HK-2 (cell line): ENCODE measurements around the gene MMS19.

Experiments
- DNase-seq: peaks from one replicate; pipeline ENCODE4 v3.0.0-alpha.2; 2018; ENCODE audit not compliant: unreplicated experiment

The MMS19 gene

DNA sequence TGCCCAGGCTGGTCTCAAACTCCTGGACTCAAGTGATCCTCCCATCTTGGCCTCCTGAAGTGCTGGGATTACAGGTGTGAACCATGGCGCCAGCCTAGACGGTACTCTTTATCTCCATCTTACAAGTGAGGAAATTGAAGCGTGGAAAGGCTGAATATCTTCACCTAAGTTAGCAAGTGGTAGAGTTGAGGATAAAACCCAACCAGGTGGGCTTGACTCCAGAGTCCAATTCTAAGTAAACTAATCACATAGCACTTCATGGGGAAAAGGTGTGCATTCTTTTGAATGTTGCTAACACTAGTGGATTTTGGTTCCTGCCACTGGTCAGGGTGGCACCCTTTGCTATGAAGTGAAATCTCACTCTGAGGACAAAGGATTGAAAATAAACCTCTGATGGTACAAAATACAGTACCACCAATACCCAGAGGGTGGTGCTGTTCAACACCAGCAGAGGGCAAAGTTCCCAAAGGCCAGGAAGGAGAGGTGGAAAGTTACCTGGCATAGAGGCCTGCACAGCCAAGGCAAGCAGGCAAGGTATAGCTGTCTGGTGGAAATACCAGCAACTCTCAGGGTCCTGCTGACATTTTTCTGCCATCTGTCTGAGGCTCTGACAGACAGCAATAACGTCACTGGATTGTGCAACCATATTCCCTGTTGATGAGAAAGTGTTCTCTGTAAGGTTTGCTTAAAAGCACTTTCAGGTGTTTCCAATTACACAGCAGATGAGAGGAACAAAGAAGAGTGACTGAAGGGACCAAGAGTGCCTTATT is 34.7 kb downstream of the MMS19 start:
- peak; percentile 56 for DNase-seq

DNA sequence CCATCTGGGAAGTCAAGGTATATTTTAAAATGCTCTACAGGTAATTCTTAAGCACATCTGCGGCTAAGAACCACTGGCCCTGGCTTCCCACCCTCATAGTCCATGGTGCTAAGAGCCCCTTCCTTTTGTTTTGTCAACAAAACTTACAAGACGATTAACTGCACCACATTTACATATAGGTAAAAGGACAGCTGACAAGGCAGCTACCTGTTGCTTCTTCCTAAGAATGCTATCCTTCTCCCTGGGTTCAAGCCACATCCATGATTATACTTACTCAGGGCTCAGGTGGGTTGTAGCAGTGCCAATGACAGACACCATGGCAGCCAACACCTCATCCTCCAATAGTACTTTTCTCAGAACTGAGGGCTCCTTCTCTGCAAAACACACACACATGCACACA is 35.9 kb downstream of the MMS19 start:
- DNase-seq: no peak

DNA sequence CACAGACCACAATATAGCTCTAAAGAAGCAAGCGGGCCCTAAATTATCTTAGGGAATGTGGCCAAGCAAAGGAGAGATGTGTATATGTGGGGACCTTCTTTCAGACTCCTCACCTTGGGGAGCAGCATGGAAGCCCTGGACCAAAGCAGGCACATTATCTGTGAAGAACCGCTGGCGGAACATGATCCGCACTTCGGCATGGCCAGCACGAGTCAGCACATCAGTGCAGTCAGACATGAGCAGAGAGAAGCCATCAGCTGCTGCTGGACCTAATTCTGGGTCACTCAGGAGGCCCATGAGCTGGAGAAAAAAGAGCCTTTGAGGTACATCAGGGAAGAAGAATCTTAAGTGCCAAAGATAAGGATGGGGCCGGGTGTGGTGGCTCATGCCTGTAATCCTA is 38.3 kb downstream of the MMS19 start:
- DNase-seq: no peak

DNA sequence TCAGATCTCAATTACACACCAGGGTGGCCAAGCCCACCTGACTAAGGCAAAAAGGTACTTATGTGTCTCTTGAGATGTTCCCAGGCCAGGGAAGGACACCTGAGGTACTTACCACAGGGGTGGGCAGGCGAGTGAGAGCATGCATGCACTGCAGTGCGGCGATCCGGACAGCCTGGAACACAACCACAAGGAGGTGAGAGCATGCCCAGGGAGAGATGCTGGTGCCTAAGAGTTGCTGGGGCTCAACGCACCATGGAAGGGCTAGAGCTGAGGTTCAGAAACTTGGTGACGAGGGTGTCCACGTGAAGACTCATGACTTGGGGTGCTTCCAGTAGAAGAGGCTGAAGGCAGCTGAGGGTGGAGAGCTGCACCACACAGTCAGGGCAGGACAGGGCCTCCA is 39.1 kb downstream of the MMS19 start:
- no peak for DNase-seq

DNA sequence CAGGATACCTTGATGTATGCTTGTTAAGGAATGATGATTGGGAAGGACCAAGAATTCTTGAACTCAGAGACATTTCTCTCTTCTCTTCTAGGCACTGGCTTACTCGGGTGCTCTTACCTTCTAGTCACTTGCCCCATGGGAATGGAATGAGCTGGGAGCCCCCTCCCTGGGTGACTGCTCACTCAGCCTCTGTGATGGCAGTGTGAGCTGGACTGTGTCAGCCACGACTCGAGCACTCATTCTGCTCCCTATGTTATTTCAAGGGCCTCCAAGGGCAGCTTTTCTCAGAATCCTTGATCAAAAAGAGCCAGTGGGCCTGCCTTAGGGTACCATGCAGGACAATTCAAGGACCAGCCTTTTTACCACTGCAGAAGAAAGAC is 41.5 kb downstream of the MMS19 start:
- no peak for DNase-seq

DNA sequence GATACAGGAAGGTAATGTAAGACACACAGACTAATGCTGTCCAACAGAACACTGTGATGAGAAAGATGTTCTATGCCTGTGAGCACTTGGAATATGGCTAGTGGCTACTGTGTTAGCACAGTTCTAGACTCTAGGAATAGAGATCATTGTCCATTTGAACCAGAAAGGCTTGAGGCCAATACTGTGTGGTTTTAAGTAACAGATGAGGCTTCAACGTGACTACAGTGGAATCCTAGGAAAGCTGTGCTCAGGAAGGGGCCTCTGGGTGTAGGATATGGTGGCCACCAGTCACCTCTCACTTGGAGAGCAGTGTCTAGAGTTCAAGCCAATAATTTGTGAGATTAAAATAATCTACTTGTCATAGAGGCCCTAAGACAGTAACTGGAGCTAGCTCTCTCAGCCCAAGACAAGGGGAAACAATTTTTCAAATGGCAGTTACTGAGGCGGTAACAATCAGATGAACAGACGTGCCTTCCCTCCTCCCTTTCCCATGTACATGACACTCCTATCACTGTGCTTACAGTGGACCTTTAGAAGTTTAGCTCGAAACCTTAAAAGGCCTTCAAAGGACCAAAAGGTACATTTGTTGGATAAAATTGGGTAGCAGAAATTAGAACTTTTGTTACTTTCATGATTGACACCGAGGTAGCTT is 42.1 kb downstream of the MMS19 start:
- DNase-seq: no peak

DNA sequence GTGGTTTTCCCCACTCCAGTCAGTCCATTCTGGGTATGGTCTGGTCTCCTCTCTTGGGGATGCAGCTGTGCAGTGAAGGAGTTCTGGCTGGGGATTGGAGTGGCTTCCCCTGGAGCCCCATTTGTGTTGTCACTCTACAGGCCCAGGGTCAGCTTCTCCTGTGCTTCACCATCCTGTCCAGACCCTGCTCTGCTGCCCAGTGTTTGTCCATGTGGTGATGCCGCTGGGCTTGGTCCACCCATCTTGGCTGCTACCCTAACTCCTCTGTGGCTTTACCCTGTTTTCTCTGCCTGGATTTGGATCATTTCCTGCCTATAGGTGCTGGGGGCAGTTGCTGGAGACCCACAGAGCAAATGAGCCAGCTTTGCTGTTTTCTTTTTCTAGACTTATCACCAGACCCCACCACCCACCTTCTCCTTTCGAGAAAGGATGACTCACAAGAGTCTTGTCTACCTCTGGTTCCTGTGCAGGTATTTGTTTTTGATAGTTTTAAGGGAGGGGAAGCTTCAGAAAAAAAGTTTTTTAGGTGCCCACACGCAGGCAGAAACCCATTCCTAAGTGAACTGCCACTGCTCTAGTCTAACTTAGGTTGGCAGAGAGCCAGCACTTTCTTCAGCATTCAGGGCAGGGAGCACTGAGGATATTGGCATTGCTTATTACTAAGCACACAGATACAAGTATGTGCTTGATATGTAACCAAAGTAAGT is 43.7 kb downstream of the MMS19 start:
- no peak for DNase-seq

DNA sequence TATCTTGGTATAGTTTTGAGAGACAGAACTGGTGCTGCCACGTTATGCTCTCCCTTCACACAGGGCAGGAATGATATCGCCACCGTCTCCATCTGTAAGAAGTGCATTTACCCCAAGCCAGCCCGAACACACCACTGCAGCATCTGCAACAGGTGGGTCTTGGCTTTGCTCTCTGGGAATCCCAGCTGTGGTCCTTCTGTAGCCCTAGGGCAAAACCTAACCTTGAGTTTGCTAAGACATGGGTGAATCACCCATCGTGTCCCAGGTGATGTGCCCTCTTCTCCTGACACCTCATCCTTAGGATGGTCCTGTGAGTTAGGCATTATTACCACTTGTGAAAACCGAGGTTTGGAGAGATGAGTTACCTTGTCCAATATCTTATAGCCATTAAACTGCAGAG is 45.9 kb downstream of the MMS19 start:
- DNase-seq: no peak

DNA sequence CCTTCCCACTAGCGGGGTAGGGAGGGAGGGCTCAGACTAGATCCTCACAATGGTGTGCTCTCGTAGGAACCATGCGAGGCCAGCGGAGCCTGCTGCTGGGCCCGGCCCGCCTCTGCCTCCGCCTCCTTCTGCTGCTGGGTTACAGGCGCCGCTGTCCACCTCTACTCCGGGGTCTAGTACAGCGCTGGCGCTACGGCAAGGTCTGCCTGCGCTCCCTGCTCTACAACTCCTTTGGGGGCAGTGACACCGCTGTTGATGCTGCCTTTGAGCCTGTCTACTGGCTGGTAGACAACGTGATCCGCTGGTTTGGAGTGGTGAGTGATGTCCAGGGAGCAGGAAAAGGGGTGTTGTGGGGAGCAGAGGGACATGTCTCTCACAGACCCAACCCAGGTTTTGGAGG is 46.6 kb downstream of the MMS19 start:
- DNase-seq: no peak

DNA sequence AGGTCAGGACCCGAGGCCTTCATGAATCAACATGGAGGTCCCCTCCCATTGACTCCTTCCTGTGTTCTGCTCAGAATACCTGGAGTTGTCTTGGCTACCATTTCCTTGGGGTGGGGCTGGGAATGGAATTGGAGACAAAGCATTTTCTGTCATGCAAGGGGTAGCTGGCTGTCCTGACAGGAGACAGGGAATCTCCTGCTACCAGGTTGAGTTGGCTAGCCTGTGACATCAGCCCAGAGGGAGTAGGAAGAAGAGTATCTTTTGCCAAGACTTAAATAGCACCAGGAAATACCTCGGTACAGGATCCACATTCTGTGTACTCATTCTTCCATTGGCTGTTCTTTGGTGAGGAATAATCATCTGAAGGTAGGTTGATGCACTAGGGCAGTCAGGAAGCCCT is 47.4 kb downstream of the MMS19 start:
- no peak for DNase-seq

DNA sequence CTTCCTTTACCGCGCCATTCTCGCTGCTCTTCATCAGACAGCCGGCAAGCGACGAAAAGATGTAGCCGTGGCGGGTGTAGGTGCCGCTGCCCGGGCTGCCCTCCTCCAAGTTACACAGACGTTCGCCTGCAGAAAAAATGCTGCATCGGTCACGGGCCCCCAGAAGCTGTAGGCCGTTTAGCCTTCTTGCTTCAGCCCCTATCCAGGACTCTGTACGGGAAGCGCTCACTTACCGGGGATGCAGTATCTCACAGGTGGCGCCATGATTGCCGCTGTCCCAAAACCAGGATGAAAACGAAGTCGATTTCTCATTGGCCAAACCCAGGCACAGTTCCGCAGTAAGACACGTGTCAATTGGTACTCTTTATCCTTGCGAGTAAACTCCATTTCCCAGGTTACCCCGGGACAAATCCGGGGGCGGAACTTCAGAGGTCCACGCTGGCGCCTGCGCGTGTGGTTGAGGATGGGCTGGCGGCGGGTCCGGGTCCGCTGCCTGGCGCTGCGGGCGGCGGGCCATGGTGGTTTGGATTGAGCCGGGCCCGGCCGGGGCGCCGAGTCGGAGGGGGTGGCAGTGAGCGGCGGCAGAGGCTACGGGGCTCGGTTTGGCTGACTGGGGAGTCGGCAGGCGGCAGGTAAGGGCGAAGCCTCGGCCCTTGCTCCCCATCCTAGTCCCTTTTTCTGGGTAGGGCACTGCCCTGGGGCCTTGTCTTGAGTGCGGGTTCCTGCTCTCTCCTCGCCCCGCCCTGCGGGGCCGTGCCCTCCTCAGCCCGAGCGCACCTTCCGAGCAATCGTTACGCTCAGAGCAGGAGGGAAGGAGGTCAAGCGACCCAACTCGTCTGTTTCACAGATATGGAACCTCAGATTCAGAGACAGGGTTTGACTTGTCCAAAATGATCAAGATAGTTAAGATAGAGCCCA is 52.2 kb downstream of the MMS19 start, which contains the start of the genes EXOSC1 and ZDHHC16:
Gene EXOSC1 (minus strand): TSS at position 285 of the 918 bp plus-strand sequence. CDS start 21 bp downstream, at position 264.
Gene ZDHHC16 (plus strand): TSS at position 454 of the 918 bp plus-strand sequence. CDS start 5,501 bp downstream, outside the sequence.
- DNase-seq: peak; percentile 96

DNA sequence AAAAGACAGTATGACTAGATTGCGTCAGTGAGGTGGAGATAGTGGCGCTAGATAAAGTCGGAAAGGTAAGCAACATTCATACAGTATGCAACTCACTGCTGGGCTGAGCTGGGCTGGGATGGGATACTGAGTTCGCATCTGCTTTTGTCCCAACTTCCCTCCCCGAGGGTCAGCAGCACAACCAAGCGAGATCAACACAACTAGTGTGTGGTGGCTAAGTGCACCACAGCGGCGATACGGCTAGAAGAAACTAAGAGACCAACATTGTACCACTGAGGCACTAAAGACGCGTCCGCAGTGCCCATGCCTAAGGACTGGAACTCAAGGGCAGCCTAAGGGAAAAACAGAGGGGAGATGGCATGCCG is 52.9 kb downstream of the MMS19 start:
- no peak for DNase-seq

DNA sequence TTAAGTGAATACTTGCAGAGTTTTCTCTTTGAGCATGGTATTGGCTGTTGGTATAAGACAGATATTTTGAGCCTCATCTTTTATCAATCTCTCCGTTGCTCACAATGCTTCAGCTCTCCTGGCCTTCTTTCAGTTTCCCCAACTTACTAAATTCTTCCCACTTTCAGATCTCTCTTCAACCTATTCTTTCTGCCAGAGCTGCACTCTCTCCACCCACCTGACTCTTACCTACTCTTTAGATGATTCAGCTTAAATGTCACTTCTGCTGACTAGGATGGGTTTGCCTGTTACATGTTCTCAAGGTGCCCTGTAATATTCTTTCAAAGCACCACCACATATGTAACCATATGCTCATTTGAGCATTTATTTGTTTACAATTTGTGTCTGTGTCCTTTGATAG is 54.0 kb downstream of the MMS19 start:
- no peak for DNase-seq

DNA sequence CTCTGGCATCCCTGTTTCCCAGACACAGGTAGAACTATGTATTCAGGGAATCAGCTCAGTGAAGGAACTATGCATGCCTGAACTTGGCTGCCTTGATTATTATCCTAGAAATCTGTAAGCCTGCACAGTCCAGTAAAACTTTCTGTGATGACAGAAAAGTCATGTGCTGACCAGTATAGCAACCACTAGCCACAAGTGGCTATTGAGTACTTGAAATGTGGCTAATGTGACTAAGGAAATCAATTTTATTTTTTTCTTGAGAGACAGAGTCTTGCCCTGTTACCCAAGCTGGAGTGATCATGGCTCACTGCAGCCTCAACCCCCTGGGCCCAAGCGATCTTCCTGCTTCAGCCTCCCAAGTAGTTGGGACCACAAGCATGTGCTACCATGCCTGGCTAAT is 55.9 kb downstream of the MMS19 start:
- DNase-seq: peak; percentile 67

DNA sequence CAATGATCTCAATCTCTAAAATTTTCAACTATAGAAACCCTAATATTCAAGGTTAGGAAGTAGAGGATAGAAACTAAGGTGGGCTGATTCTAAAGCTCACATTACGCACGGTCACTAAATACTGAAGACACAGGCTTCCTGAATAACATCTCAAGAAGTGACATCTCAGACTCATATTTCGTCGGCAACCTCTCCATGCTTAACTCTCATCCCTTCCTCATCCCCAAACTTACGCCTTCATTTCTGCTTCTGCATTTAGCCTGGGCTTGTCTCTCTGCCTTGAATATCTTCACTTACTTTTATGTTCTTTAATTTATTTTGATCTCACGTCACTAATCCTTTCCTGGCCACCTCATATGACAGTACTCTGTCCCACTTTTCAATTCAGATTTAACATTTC is 63.0 kb downstream of the MMS19 start:
- no peak for DNase-seq

DNA sequence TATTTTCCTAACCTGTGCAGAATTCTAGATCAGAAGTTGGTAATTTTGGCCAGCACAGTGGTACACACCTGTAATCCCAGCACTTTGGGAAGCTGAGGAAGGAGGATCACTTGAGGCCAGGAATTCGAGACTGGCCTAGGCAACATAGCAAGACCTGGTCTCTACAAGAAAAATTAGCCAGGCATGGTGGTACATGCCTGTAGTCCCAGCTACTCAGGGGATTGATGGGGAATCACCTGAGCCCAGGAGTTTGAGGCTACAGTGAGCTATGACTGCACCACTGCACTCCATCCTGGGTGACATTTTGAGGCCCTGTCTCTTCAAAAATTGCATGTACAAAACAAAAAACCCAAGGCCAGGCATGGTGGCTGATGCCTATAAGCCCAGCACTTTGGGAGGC is 63.7 kb downstream of the MMS19 start:
- DNase-seq: no peak

DNA sequence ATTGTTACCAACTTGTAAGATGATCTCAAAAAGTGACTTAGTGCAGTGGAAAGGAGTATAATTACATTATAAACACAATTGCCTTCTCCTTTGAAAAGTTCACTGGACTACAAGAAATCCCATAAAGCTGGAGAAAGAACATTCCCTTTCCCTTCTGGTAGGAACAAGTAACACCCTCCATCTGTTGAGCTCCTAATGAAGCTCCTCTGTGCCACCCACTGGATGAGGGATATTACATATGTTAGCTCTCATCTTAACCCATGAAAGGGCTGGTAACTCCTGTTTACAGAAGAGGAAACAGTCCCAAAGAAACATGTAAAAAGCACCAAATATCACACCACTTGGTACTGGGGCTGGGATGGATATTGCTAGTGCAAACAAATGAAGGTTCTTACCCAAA is 64.2 kb downstream of the MMS19 start:
- no peak for DNase-seq

DNA sequence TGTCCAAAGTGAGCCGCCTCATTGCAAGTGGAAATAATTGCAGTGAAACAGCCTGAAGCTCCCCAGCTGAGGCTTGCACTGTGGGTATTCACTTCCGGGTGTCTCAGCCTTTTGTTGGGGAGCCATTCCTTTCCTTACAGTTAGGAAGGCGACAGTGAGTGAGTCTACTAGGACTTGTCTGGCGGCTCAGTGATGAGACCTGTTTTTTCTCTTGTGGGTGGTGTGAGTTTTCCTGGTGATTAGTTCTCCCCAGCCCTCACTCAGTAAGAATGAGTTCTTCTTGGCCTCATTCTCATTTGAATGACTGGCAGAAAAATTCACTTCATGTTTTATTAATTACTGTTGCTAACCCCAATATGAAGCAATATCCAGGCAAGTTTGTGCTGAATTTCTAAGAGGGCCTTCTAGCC is 69.6 kb downstream of the MMS19 start:
- DNase-seq: no peak

DNA sequence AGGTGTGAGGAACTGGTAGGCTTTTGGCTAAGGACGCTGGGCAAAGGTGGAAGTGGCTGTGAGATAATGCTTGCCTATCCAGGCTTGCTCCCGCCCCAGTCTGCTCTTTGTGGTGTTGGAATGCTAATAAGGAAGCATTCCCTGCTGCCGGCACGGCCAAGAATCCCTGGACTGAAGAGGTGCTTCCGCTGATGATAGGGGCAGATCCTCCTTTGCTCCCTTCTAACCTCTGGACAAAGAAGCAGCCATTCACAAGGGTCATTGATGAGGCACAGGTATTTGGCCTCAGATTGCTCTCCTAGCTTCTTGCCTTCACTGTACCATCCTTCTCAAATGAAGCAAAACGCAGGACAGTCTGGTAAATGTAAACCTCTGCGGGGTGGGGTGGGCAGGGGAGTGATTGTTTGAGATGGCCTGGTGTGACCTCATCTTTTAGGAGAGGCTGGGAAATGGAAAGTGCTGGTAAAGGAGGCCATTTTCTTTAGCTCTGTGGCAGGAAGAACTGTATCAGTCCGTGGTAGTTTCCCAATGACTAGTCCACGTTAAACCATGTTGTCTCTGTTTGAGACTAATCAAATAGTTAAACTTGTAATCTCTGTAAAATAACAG is 70.5 kb downstream of the MMS19 start:
- DNase-seq: peak; percentile 65

DNA sequence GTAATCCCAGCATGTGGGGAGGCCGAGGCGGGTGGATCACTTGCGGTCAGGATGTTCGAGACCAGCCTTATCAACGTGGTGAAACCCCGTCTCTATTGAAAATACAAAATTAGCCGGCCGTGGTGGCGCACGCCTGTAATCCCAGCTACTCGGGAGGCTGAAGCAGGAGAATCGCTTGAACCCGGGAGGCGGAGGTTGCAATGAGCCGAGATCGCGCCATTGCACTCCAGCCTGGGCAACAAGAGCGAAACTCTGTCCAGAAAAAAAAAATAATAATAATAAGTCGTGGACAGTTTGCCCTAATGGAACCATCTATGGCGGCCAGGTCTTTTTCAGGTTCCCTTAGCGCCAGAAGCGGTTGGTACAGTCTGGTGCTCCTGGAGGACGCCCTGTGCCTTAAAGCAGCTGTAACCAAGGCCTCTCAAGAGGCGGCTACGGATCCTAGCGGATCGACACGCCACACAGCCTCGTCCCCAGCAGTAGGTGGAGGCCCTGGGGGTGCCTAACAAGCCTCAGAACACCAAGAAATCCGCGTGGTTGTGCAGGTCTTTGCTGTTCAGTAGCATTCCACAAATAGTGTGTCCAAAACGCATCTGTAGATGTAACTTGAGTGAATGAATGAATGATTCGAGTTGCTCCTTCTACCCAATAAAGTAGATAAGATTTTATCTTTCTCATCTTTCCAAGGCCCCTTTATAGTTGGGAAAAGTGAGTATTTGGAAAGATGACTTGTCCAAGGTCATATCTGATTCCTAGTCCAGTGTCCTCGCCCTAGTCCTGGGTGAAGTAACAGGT is 71.2 kb downstream of the MMS19 start:
- no peak for DNase-seq
